RWPE2 (cell line): ENCODE measurements around the gene IFFO2.

Experiments
- ATAC-seq: fragments of 200-7000 bp; cut with Tn5 transposase; 3 replicates; pipeline ENCODE4 v1.9.1; 2021; ENCODE audit warnings: low read depth
- DNase-seq: peaks from one replicate; pipeline ENCODE4 v3.0.0-alpha.2; 2020; ENCODE audit warnings: low spot score
- H3K27ac ChIP-seq: fragments of 450-650 bp; 2 replicates; pipeline ENCODE4 v1.5.1; 2017; ENCODE audit warnings: mild to moderate bottlenecking; ENCODE audit not compliant: poor library complexity, severe bottlenecking
- H3K27me3 ChIP-seq: fragments of 250-450 bp; sonication (Bioruptor Pico); 2 replicates; pipeline ENCODE4 v1.5.1; 2021; ENCODE audit warnings: mild to moderate bottlenecking, moderate library complexity; ENCODE audit not compliant: insufficient read depth, poor library complexity, severe bottlenecking
- H3K36me3 ChIP-seq: fragments of 250-450 bp; sonication (Bioruptor Pico); 2 replicates; pipeline ENCODE4 v1.5.1; 2020; ENCODE audit warnings: low read depth, mild to moderate bottlenecking, moderate library complexity
- H3K4me1 ChIP-seq: fragments of 250-450 bp; sonication (Bioruptor Pico); 2 replicates; pipeline ENCODE4 v1.5.1; 2021; ENCODE audit warnings: mild to moderate bottlenecking, moderate library complexity; ENCODE audit not compliant: insufficient read depth, poor library complexity, severe bottlenecking
- H3K4me3 ChIP-seq: fragments of 250-450 bp; sonication (Bioruptor Pico); 2 replicates; pipeline ENCODE4 v1.5.1; 2021; ENCODE audit warnings: mild to moderate bottlenecking, moderate library complexity; ENCODE audit not compliant: severe bottlenecking
- H3K9me3 ChIP-seq: fragments of 250-450 bp; sonication (Bioruptor Pico); 2 replicates; pipeline ENCODE4 v1.5.1; 2021; ENCODE audit warnings: mild to moderate bottlenecking, moderate library complexity; ENCODE audit not compliant: severe bottlenecking
- TF ChIP-seq, protein P1 (sequence below): fragments of 450-650 bp; IDR thresholded peaks from one replicate; pipeline ENCODE4 v1.5.1; 2017; ENCODE audit warnings: mild to moderate bottlenecking, moderate library complexity; ENCODE audit not compliant: poor library complexity, severe bottlenecking

Gene IFFO2

DNA sequence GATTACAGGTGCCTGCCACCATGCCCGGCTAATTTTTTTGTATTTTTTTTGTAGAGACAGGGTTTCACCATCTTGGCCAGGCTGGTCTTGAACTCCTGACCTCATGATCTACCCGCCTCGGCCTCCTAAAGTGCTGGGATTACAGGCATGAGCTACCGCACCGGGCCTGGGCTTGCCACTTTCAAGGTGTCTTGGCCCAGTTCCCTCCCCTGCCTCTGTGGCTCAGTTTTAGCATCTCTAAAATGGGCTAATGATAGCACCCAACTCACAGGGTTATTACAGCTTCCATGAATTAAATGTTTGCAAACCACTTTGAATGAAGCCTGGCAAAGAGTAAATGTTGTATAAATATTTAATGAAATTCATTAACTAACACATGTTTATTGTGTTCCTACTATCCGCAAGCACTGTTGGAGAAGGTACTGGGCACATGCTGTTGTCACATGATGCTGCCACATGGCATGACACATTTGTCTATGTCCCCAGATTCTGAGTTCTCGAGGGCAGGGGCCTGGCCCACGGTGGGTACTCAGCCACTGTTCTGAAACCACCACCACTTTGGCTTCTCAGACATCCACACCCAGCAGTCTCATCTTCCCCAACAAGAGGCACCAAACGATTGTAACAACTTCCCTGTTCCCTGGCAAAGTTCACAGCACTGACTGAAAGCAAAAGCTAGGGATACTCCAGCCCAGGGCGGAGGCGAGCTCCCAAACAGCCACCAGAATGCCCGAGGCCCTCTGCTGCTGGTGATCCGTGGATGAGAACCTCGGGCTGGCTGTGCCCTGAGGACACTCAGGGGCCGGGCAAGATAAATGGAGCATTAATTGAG lies 9.7 kb downstream of the IFFO2 start:
- ATAC-seq, result no peak
- Histone ChIP-seq H3K27ac (peak overlapping the region; percentile 97), H3K4me1 (peaks cover 60% of the 10 kb centered on the region), H3K4me3 (no peak overlapping the region), H3K36me3 (peaks cover 19% of the 10 kb centered on the region), H3K9me3 (no peaks in the 10 kb centered on the region), H3K27me3 (no peaks in the 10 kb centered on the region)
- TF ChIP-seq, protein P1, sequence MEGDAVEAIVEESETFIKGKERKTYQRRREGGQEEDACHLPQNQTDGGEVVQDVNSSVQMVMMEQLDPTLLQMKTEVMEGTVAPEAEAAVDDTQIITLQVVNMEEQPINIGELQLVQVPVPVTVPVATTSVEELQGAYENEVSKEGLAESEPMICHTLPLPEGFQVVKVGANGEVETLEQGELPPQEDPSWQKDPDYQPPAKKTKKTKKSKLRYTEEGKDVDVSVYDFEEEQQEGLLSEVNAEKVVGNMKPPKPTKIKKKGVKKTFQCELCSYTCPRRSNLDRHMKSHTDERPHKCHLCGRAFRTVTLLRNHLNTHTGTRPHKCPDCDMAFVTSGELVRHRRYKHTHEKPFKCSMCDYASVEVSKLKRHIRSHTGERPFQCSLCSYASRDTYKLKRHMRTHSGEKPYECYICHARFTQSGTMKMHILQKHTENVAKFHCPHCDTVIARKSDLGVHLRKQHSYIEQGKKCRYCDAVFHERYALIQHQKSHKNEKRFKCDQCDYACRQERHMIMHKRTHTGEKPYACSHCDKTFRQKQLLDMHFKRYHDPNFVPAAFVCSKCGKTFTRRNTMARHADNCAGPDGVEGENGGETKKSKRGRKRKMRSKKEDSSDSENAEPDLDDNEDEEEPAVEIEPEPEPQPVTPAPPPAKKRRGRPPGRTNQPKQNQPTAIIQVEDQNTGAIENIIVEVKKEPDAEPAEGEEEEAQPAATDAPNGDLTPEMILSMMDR, result no peak
- no peak for DNase-seq

DNA sequence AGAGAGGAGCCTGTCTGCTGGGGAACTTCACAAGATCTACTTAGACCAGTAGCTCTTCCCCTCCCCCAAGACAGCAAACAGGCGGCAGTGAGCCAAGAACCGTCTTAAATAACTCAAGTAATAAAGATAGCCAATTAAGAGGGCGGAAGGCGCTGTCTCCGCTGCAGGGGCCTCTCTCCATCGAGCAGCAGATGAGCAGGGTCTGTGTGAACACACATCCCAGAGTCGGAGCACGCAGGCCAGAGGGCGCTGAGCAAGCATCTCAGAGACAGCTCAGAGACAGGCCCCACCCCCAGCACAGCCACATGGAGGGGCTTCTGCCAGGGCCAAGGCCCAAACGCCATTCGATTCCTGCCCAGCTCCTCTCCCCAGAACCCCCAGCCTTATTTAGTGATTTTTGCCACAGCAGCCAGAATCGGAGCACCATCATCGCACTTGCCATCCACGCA lies 11.1 kb downstream of the IFFO2 start:
- no peak for ATAC-seq
- Histone ChIP-seq H3K36me3 (peaks cover 19% of the 10 kb centered on the region), H3K27me3 (no peaks in the 10 kb centered on the region), H3K4me3 (no peak overlapping the region), H3K27ac (peak overlapping the region; percentile 97), H3K4me1 (peaks cover 64% of the 10 kb centered on the region), H3K9me3 (no peaks in the 10 kb centered on the region)
- no peak for DNase-seq
- TF ChIP-seq, protein P1, result no peak

DNA sequence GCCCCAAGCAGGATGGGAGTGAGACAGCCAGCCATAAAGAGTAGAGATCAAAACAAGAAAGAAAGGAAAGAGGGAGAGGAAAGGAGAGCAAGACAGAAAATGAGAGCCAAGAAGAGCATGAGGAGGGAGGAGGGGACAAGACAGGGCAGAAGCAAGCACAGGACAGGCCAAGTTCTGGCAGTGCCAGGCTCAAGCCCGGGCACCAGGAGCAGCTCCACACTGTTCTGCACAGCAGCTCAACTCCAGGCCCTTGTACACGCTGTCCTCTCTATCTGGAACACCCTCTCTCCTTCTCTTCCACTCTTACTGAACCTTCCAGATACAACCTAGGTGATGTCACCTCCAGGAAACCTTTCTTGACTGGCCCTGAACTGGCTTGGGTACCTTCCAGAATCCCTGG lies 11.7 kb downstream of the IFFO2 start:
- H3K27ac ChIP-seq, result peak overlapping the region; percentile 97
- ATAC-seq (no peak), DNase-seq (no peak)
- no peaks in the 10 kb centered on the region for H3K9me3 ChIP-seq
- TF ChIP-seq, protein P1, result no peak
- H3K4me1 ChIP-seq, result peaks cover 64% of the 10 kb centered on the region
- peaks cover 19% of the 10 kb centered on the region for H3K36me3 ChIP-seq
- H3K4me3 ChIP-seq, result no peak overlapping the region
- no peaks in the 10 kb centered on the region for H3K27me3 ChIP-seq

DNA sequence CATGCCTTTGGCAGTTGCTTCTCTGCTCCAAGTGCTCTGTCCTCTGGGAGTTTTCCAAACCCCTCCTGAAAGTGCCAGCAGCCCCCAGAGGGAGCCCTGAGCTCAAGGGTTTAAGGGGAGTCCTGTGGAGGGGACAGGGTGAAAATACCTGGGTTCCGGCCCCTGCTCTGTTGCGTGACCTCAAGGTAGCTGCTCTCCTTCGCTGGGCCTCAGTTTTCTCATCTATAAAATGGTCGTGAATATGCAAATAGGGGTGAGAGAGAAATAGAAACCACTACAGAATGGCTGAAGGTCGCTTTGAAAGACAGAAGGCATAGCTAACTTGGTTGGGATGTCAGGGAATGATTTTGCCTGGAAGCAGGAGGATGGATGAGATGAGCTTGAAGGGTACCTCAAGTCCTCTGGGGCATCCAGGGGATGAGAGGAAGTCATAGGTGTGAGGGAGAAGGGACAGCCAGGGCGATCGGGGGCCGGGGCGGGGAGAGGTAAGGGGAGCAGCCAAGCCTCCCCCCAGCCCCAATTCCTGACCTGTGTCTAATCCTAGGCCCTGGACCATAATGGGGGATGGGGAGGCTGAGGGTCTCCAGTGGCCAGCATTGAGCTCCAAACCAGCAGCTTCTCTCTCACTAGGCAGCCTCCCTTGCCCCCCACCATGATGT lies 12.4 kb downstream of the IFFO2 start:
- Histone ChIP-seq H3K4me1 (peaks cover 64% of the 10 kb centered on the region), H3K9me3 (no peaks in the 10 kb centered on the region), H3K27me3 (no peaks in the 10 kb centered on the region), H3K36me3 (peaks cover 19% of the 10 kb centered on the region), H3K4me3 (no peak overlapping the region), H3K27ac (peak overlapping the region; percentile 97)
- TF ChIP-seq, protein P1, result no peak
- no peak for DNase-seq
- no peak for ATAC-seq
